ENCODE data around the gene FOXD4. TPM values are rescaled to one million over a fixed set of nuclear protein-coding genes. Genes with fewer than 3 reads are reported as not detected.
"Not testable (repeated sequence)": the region's sequence is repeated elsewhere in the genome, so short reads cannot be mapped to it uniquely, and the experiment has no call there.

The FOXD4 gene
- total RNA-seq, 1 experiment from 2014 or later, result 2.8 TPM

- intact Hi-C loops (cut with micrococcal nuclease); BruUV-seq (replicated peaks); CTCF ChIA-PET; RAD21 ChIA-PET (ENCODE audit: low non-redundant PET in 1 of 2, low total read pairs in 2 of 2, uncharacterized antibody in 2 of 2, unreplicated experiment in 2 of 2); H3K36me3 ChIP-seq (ENCODE audit: control insufficient read depth in 1 of 2, insufficient read depth in 2 of 2, low read length in 2 of 2); H3K4me1 ChIP-seq (ENCODE audit: control insufficient read depth in 1 of 2, insufficient read depth in 2 of 2, low read length in 2 of 2); H3K9me3 ChIP-seq (ENCODE audit: control insufficient read depth in 1 of 2, insufficient read depth in 1 of 2, low read depth in 1 of 2, low read length in 2 of 2); H3K9me2 ChIP-seq (ENCODE audit: insufficient read depth); ATAC-seq; H3K4me3 ChIP-seq (replicated peaks in 1 of 2; ENCODE audit: low read depth in 1 of 2, low read length in 2 of 2); H3K79me2 ChIP-seq (ENCODE audit: insufficient read depth, low read length); H3K4me2 ChIP-seq (ENCODE audit: low read length); H3K27ac ChIP-seq (ENCODE audit: low read depth, low read length); H4K20me1 ChIP-seq (ENCODE audit: insufficient read depth); H3K27me3 ChIP-seq (ENCODE audit: insufficient read depth, low read length); H2AFZ ChIP-seq (ENCODE audit: low read depth, low read length, poor library complexity, severe bottlenecking); POLR2A ChIA-PET; DNase-seq (ENCODE audit: low read depth, low spot score); H3K9ac ChIP-seq (ENCODE audit: low read length): not testable (repeated sequence)
Observed at GRCh38 chr9:98775-99174, 19.4 kb downstream of the FOXD4 start.

GRCh38 chr9:94992-95391 lies 23.2 kb downstream of the FOXD4 start:
- H3K4me3 ChIP-seq (replicated peaks in 1 of 2; ENCODE audit: low read depth in 1 of 2, low read length in 2 of 2); H3K4me1 ChIP-seq (ENCODE audit: control insufficient read depth in 1 of 2, insufficient read depth in 2 of 2, low read length in 2 of 2); intact Hi-C loops (cut with micrococcal nuclease); H3K9ac ChIP-seq (ENCODE audit: low read length); CTCF ChIA-PET; H4K20me1 ChIP-seq (ENCODE audit: insufficient read depth); H3K4me2 ChIP-seq (ENCODE audit: low read length); H3K36me3 ChIP-seq (ENCODE audit: control insufficient read depth in 1 of 2, insufficient read depth in 2 of 2, low read length in 2 of 2); H3K9me3 ChIP-seq (ENCODE audit: control insufficient read depth in 1 of 2, insufficient read depth in 1 of 2, low read depth in 1 of 2, low read length in 2 of 2); H3K9me2 ChIP-seq (ENCODE audit: insufficient read depth); RAD21 ChIA-PET (ENCODE audit: low non-redundant PET in 1 of 2, low total read pairs in 2 of 2, uncharacterized antibody in 2 of 2, unreplicated experiment in 2 of 2); H3K79me2 ChIP-seq (ENCODE audit: insufficient read depth, low read length); POLR2A ChIA-PET; H2AFZ ChIP-seq (ENCODE audit: low read depth, low read length, poor library complexity, severe bottlenecking); BruUV-seq (replicated peaks); H3K27ac ChIP-seq (ENCODE audit: low read depth, low read length); DNase-seq (ENCODE audit: low read depth, low spot score); H3K27me3 ChIP-seq (ENCODE audit: insufficient read depth, low read length); ATAC-seq: not testable (repeated sequence)

GRCh38 chr9:94323-94722 lies 23.9 kb downstream of the FOXD4 start:
- BruUV-seq (replicated peaks); H3K9me3 ChIP-seq (ENCODE audit: control insufficient read depth in 1 of 2, insufficient read depth in 1 of 2, low read depth in 1 of 2, low read length in 2 of 2); H2AFZ ChIP-seq (ENCODE audit: low read depth, low read length, poor library complexity, severe bottlenecking); POLR2A ChIA-PET; CTCF ChIA-PET; H3K4me1 ChIP-seq (ENCODE audit: control insufficient read depth in 1 of 2, insufficient read depth in 2 of 2, low read length in 2 of 2); RAD21 ChIA-PET (ENCODE audit: low non-redundant PET in 1 of 2, low total read pairs in 2 of 2, uncharacterized antibody in 2 of 2, unreplicated experiment in 2 of 2); H3K27me3 ChIP-seq (ENCODE audit: insufficient read depth, low read length); H3K9ac ChIP-seq (ENCODE audit: low read length); ATAC-seq; H3K4me3 ChIP-seq (replicated peaks in 1 of 2; ENCODE audit: low read depth in 1 of 2, low read length in 2 of 2); H4K20me1 ChIP-seq (ENCODE audit: insufficient read depth); H3K9me2 ChIP-seq (ENCODE audit: insufficient read depth); H3K4me2 ChIP-seq (ENCODE audit: low read length); H3K36me3 ChIP-seq (ENCODE audit: control insufficient read depth in 1 of 2, insufficient read depth in 2 of 2, low read length in 2 of 2); intact Hi-C loops (cut with micrococcal nuclease); H3K79me2 ChIP-seq (ENCODE audit: insufficient read depth, low read length); H3K27ac ChIP-seq (ENCODE audit: low read depth, low read length); DNase-seq (ENCODE audit: low read depth, low spot score): not testable (repeated sequence)

- RAD21 ChIA-PET (ENCODE audit: low non-redundant PET in 1 of 2, low total read pairs in 2 of 2, uncharacterized antibody in 2 of 2, unreplicated experiment in 2 of 2); H3K4me1 ChIP-seq (ENCODE audit: control insufficient read depth in 1 of 2, insufficient read depth in 2 of 2, low read length in 2 of 2); H3K36me3 ChIP-seq (ENCODE audit: control insufficient read depth in 1 of 2, insufficient read depth in 2 of 2, low read length in 2 of 2); H3K27ac ChIP-seq (ENCODE audit: low read depth, low read length); intact Hi-C loops (cut with micrococcal nuclease); H3K27me3 ChIP-seq (ENCODE audit: insufficient read depth, low read length); H3K9me2 ChIP-seq (ENCODE audit: insufficient read depth); ATAC-seq; CTCF ChIA-PET; H3K79me2 ChIP-seq (ENCODE audit: insufficient read depth, low read length); H4K20me1 ChIP-seq (ENCODE audit: insufficient read depth); H3K9me3 ChIP-seq (ENCODE audit: control insufficient read depth in 1 of 2, insufficient read depth in 1 of 2, low read depth in 1 of 2, low read length in 2 of 2); BruUV-seq (replicated peaks); H3K4me3 ChIP-seq (replicated peaks in 1 of 2; ENCODE audit: low read depth in 1 of 2, low read length in 2 of 2); POLR2A ChIA-PET; H3K9ac ChIP-seq (ENCODE audit: low read length); H2AFZ ChIP-seq (ENCODE audit: low read depth, low read length, poor library complexity, severe bottlenecking); DNase-seq (ENCODE audit: low read depth, low spot score); H3K4me2 ChIP-seq (ENCODE audit: low read length): not testable (repeated sequence)
Observed at GRCh38 chr9:93909-94308, 24.3 kb downstream of the FOXD4 start.

GRCh38 chr9:90851-91250 lies 27.4 kb downstream of the FOXD4 start:
- CTCF ChIA-PET; intact Hi-C loops (cut with micrococcal nuclease); H3K4me2 ChIP-seq (ENCODE audit: low read length); DNase-seq (ENCODE audit: low read depth, low spot score); H4K20me1 ChIP-seq (ENCODE audit: insufficient read depth); H3K4me1 ChIP-seq (ENCODE audit: control insufficient read depth in 1 of 2, insufficient read depth in 2 of 2, low read length in 2 of 2); H3K27ac ChIP-seq (ENCODE audit: low read depth, low read length); RAD21 ChIA-PET (ENCODE audit: low non-redundant PET in 1 of 2, low total read pairs in 2 of 2, uncharacterized antibody in 2 of 2, unreplicated experiment in 2 of 2); H3K27me3 ChIP-seq (ENCODE audit: insufficient read depth, low read length); H3K9me2 ChIP-seq (ENCODE audit: insufficient read depth); H3K9ac ChIP-seq (ENCODE audit: low read length); POLR2A ChIA-PET; H3K79me2 ChIP-seq (ENCODE audit: insufficient read depth, low read length); BruUV-seq (replicated peaks); H3K36me3 ChIP-seq (ENCODE audit: control insufficient read depth in 1 of 2, insufficient read depth in 2 of 2, low read length in 2 of 2); H3K9me3 ChIP-seq (ENCODE audit: control insufficient read depth in 1 of 2, insufficient read depth in 1 of 2, low read depth in 1 of 2, low read length in 2 of 2); H3K4me3 ChIP-seq (replicated peaks in 1 of 2; ENCODE audit: low read depth in 1 of 2, low read length in 2 of 2); H2AFZ ChIP-seq (ENCODE audit: low read depth, low read length, poor library complexity, severe bottlenecking); ATAC-seq: not testable (repeated sequence)

Data from HCT116 (cell line).